GM18909 (cell line): ENCODE results near the gene DRC1.
A peak's percentile ranks its signal among the peaks of the same experiment; 100 is the strongest.

Experiments used
- ATAC-seq: cut with Tn5 transposase; IDR thresholded peaks from one replicate; pipeline ENCODE4 v1.9.1; 2021; ENCODE audit warnings: mild to moderate bottlenecking; ENCODE audit not compliant: unreplicated experiment, poor library complexity

The DRC1 gene

DNA sequence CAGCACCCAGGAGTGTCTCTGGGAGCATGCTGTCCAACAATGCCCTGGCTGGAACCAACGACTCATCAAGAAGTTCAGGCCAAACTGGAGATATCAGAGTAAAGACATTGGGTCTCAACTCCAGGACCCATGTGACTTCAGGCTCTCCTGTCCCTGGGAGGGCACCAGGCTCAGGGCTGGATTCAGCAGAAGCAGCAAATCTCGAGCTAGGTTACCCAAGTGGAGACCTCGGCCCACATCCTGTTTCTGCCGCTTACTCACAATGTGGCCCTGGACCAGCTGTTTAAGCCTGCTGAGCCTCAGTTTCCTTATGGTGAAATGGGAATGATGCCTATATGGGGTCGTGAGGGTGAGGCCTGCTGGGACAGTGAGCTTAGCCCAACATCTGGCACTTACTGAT, 85.5 kb downstream of the DRC1 start:
- ATAC-seq = no peak

DNA sequence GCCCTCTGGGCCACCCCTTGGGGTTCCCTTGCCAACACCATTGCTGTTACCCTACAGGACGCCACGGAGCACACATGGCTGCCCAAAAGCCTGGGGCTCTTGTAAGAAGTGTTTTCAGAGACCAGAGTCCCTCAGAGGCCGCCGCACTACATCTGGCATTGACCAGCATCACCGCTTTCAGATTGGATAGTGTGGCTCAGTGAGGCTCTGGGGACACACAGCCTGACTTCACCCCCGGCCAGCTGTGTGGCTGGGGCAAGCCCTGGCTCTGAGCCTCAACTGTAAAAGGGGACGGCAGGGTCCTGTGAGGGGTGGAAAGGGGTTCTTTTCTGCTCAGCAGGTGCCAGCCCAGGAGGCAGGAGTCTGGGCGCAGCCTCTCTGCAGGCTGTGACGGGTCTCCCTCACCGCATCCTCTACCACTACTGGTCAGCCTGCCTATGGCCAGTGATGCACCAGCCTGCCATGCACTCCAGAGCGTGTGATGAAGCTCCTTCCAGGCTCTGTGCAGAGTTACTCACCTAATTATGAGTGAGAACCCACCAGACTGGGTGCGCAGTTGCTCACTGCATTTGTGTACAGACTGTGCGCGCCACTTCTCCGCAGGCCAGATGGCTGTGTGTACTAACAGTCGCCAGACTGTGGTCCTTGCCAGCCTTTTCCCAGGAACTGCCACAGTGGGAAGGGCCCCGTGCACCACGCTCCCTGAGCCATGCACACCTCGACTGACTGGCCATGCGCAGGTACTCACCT, 86.9 kb downstream of the DRC1 start:
- no peak for ATAC-seq

DNA sequence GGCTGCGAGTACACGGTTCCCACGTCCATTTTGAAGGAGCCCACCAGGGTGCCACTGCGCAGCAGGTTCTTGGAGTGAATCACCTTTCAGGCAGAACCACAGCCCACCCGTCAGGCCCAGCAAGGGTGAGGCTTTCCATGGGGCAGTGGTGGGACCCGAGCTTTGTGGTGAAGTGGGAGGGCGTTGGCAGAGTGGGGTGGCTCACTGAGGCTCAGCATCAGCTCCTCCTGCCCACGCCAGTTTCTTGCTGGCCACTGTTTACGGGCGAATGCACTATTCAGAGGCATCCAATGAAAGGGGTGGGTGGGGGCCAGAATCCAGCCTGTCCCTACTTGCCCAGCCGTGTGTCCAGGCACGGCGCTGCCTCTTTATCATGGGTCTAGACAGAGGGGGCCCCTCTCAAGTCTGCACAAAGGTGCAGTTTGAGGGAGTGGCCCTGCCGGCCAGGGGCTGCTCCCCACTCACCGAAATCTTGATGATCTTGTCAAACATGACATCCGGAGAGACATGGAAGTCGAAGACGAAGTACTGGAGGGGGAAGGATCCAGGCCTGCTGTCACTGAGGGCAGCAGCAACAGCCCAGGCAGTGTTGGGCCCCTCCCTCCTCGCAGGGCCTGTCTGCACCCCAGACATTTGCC, 87.6 kb downstream of the DRC1 start:
- no peak for ATAC-seq

DNA sequence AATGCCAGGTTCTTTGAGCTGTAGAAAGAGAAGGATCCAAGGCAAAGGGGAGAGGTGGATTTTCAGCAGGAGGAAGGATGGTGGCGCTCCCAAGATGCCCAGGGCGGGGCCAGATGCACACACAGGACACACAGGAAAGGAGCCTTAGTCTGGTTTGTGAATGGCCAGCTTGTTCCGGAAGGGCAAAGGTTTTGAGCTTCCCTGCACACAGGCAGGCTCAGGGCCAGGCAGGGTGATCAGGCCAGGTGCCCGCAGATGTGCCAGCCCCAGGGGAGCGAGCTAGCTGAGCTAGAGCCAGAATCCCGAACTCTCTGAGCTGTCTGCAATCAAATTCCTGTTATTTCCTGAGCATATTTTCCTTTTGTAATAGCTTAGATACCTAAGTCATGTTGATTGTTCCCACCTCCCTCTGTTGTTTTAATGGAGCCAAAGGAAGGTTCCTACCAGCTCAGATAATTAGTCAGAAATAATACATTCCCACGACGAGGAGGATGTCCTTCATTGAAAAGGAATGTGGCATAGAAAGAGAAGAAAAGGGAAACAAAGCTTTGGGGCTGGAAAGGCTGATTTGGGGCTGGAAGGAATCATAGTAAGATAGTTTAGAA, 89.9 kb downstream of the DRC1 start:
- no peak for ATAC-seq

DNA sequence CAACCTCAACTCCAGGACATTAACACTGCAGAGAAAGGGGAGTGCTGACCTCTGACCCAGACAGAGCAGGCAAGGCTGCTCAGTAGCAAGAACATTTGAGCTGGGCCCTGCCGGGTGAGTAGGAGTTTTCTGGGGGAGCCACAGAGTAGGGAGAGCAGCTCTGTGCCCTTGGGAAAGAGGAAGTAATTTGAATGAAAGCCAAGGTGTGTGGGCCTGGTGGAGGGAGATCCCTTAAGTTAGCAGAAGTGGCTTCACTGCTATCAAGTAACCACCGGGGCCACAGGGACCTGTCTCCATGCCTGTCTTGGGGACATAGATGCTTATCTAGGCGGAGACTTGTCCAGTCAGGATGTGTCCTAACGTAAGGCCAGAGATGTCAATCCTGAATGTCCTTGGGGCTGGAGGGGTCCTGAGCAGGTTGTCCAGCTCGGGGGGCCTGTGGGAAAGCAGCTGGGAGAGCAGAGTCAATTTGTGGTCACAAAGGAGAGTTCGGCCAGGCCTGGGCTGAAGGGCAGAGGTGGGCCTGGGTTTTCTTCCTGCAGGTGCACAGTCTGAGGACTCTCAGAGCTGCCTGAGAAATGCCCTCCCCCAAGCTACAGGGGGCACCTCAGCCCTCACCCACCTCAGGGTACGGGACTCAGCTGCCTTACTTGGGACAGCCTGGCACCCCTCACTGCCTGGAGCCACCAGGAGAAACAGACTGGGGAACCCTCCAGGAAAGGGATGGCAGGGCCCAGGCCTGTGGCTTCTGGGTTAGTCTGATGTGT, 91.2 kb downstream of the DRC1 start:
- ATAC-seq = no peak

DNA sequence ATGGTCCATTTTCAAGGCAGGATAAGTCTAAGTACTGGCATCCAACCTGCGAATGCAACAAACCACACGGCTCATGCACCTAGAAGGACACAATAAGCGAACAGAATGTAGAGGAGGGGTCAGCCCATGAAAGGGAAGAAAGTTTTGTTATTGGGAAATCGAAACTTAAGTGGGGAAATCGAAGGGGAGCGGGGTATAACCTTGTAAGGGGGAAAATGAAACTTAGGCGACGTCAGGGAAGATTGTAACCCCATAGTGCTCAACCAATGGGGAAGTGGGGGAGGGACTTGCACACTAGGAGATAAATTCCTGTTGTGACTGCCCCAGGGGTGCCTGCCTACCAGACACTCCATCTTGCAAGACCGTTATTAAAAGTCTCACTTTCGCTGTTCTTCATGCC, 91.8 kb downstream of the DRC1 start:
- no peak for ATAC-seq

DNA sequence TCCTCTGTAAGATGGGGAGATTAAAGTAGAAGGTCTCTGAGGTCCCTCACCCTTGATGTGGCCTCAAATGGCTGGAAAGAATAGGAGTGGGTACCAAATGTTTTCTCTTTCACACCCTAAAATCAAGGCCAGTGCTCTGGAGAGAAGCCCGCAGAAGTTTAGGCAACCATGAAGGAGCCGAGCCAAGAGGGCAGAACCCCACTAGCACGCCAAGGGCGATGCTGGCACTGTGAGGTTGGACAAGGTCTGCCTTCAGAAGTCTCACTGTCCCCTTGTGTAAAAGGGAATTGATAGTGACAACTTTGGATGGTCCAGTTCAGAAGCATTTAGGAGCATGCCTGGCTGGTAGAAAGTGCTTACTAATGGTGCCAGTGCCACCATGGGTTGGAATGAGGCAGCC, 92.5 kb downstream of the DRC1 start:
- no peak for ATAC-seq

DNA sequence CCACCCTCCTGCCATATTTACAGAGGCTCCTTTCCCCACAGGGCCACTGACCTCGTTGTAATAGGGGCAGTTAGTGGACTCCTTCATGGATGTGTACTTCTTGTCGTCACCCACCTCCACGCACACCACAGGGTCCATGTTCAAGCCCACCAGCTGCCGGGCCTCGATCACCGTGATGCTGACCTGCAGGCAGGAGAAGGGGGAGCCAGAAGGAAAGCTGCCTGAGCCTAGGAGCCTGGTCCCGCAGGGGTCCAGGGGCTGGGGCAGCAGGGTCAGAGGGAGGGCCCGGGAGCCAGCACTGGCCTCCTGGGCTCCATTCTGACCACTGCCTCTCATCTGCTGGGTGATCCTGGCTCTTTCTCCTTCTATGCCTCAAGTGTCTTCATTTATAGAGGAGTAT, 93.2 kb downstream of the DRC1 start:
- ATAC-seq = no peak

DNA sequence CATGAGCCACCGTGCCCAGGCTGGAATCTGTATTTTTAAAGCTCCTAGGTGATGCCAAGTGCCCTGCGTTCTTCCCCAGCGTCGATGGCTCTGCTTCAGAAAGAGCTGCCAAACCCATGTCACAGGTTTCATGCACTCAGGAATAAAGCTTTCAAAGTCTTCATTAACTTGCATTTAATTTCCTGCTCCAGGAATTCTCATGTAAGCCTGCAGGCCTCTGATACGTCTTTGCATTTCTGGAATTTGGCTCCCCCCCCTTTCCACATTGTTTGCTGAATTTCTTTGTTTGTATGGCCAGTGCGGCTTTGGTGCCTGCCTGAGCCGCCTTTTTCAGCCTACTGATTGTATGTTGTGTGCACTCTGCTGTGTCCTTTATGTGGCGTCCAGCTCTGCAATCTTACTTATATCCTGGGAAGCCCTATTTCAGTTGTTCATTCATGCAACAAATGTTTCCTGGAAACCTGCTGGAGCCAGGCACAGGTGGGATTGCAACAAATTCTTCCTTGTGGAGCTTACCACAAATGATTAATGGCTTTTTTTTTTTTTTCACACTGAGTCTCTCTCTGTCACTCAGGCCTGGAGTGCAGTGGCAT, 94.1 kb downstream of the DRC1 start:
- no peak for ATAC-seq

DNA sequence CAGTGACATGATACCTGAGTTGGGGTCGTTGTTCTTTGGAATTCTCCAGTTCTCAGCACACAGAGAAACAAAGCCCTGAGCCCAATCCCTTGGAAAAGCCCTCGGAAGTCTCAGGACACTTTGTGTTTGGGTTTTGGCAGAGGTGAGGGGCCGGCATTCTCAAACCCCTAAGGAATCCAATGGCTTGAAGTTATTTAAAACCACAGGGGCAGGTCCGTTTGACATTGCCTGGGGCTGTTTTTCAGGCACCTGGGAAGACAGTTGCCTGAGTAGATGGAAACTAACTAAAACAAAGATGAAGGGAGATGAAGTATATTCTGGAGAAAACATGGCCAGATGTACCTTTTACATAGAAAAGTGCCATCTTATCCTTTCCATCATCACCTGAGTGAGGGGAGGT, 98.7 kb downstream of the DRC1 start:
- no peak for ATAC-seq

DNA sequence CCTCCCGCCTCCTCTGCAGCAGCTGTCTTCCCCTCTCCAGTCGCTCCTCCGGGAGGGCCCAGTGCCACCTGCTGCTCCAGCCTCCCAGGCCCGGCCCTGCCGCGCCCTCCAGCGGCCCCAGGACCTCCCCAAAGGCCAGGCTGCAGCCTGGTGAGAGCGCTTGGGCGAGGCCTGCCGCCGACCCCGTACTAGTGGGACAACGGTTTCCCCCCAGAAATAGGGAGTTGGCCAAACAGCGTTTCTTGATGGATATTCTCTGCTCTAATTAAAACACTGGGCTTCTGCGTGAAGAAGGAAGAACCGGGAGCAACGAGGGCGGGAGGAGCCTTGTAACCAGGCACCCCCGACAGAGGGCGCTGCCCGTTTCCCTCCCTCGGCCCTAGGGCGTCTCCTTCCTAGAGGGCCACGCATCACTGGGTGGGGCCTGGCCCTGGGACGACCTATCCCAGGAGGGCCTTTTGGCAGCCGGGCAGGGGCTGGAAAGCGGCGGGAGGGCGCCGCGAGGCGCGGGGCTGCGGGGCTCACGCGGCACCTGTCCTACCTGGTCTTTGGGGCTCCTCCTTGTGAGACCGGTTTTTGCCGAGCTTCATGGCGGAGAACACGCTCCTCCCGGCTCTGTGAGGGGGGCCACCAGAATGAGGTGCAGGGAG, 101.6 kb downstream of the DRC1 start:
- peak; percentile 83 for ATAC-seq

DNA sequence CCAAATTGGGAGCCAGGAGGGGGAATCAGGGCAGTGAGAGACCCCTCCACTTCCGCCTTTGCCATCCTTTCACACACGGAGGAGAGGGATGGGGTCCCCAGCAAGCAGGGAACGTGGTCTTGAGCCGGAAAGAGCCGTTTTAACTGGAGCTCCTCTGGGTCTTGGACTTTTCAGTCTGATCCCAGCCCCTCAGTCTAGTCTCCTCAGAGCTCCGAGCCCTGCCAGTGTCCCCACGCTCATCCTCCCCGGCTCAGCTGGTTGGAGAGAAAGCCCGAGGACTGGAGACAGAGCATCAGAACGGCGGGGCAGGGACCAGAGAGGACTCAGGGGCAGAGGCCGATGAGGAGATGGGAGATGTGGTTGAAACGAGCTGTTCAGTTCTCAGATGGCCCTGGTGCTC, 102.3 kb downstream of the DRC1 start:
- ATAC-seq = no peak

DNA sequence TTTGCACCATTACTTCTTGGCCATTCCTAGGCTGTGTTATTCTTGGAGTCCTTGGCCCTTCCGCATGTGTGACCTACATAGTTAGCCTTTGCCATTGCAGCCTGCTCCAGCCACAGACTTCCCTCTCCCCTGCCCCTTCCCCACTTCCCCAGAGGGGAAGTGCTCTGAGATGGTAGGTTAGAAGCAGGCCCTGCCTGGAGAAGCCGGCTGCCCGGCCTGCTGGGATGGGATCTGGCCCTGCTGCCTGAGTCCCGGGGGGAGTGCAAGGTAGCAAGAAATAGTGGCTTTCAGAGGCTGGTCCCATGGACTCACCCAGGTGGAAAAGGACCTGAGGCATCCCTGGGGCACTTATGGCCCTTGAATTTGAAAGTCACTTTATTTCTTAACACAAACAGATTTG, 104.6 kb downstream of the DRC1 start:
- no peak for ATAC-seq
